Measurements from ENCODE around the gene MCRIP1.

Gene MCRIP1

GRCh38 chr17:81833160-81833920, at the start of gene MCRIP1:
TSS of gene MCRIP1 (minus strand) at chr17:81833291. CDS start at chr17:81824506, 8,785 bp downstream.
- DNase-seq, result peak; percentile 98

- no peak for DNase-seq
These were observed 46.0 kb upstream of the MCRIP1 start for GRCh38 chr17:81879121-81879520.

DNA sequence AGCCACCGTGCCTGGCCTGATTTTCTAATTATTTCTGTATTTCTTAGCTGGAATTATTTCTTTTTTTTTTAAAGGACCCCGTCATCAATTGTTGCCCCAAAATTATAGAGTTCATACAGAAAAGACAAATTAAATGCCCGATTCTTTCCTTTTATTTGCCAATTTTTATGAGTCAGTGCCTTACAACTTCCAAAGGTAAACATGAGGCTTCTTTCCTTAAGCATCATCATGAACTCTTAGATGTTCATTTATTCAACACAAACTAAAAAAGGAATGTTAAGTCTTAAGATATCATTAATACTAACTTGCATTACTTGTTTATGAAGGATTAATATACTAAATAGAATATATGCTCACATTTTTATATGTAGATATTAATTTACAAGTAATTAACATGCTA, 45.2 kb upstream of the MCRIP1 start:
- DNase-seq, result no peak

GRCh38 chr17:81877569-81877968, 44.5 kb upstream of the MCRIP1 start:
- no peak for DNase-seq

DNA sequence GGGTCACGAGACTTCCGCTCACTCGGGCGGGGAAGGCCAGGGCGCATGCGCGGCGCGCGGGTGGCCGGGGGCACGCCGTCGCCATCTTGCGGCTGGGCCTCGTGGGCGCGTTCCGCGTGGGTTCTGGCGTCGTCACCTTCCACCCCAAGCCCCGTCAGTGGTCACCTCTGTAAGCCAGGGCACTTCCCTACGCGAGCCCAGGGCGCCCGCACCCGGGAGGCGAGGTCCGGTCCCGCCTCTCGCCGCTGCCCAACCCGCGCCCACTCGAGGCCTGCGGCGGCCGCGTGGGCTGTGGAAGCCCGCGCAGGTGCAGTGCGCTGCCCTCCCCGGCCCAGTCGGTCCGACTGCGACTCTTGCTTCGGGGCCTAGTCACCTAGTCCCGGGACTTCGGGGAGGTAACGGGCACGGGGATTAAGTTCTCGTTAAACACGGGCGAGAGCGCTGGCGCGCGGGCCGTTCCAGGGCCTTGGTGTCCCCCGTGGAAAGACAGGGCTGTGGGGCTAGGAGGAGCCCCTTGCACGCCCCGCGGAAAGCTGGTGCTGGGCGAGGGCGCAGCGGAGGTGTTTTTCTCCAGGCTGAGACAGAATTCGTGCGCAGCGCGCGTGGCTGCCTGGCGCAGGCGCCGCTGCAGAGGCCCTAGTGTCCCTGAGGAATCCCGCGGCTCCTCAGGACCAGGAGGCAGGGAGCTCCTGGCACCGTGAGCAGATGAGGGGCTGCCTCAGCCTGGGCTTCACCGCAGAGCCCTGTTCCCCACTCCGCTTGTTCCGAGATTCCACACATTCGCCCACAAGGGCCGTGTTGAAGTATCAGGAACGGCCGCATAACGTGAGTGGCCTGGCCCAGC, 38.5 kb upstream of the MCRIP1 start:
- DNase-seq, result peak; percentile 97

DNA sequence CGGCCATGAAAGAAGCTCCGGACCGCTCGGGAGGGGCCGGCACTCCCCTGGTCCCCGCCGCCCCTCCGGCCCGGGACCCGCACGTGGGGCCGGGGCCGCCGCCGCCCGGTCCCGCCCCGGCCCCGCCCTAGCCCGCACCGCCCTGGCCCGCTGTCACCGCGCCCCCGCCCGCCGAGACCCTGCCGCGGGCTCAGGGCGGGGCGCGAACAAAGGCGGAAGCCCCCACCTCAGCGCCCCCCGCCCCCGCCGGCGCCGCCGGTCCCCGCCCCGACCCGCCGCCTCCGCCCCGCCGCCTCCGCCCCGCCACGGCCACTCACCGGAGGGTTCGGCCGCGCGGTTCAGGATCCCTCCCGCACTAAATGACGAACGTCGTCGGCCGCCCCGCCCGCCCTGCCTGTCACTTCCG, 37.9 kb upstream of the MCRIP1 start, which contains the start of gene ARHGDIA:
Gene ARHGDIA, minus strand, starts transcription at position 357 of the 406 bp plus-strand sequence. CDS start 1,407 bp downstream, outside the sequence.
- DNase-seq, result no peak

DNA sequence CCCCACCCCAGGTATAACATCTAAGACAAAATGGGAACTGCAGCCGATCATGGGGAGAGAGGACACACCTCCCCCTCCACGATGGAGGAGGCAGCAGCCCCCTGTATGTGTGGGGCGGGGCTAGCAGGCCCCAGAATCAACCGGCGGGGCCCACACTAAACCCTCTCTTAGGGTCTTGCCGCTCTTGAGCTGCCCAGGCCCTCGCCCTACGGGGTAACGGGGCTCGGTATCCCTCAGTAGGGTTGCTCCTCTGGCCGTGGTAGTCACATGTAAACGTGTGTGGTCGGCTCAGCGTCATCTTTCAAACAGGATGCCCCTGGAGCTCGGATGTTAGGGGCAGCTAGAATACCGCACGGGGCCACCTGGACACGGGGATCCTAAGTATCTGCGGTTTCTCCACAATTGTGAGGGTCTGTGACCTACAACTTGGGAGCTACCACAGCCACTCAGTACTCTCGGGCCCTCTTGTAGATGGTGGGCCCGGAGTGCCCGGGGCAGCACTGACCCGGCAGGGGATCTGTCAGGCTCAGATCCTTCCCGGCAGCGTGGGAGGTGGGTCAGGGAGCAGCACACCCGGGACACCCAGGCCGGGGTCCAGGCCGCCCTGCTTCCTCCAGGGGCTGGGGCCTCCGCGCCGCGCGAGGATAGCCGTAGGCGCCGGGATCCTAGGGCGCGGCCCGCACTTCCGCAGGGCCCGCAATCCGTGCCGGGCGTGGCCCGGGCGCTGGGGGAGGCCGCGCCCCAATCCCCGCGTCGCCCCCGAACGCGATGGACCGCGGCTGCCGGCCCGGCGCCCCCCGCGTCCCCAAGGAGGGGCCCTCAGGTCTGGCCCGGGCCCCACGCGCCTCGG, 37.3 kb upstream of the MCRIP1 start:
- peak; percentile 62 for DNase-seq

DNA sequence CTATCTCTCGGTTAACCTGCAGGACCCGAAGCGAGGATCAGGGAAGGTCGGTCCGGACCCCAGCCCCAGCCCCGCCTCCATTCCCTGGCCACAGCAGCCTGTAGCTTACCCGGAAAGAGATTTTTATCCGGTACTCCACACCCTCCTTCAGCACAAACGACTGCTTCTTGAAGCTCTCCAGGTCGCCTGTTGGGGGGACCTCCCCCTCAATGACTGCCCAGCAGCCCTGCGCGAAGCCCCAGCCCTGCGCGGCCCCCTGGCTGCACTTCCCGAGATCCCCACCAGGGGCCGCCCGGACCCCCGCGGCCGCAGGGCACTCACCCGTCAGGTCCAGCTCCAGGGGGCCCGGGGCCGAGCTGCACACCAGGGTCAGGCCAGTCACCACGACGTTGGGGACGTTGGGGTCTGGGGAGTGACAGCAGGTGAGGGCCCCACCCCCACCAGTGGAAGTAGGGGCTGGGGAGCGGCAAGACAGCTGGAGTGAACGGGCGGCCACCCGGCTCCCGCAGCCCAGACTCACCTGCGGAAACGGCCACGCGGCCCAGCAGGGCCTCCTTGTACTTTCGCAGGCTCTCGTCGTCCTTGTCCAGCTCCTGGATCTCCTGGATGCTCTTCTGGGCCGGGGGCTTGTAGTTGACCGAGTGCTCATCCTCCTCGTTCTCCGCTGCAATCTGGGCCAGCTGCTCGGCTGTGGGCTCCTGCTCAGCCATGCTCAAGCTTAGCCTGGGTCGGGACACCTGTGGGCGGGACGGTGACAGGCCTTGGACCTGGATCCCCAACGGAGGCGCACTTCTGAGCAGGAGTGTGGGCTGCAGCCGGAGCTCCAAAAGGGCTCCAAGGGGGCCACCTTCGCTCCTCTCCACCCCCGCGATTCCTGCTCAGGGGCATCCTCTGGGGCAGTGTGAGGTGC, 36.4 kb upstream of the MCRIP1 start:
- DNase-seq, result peak; percentile 64

DNA sequence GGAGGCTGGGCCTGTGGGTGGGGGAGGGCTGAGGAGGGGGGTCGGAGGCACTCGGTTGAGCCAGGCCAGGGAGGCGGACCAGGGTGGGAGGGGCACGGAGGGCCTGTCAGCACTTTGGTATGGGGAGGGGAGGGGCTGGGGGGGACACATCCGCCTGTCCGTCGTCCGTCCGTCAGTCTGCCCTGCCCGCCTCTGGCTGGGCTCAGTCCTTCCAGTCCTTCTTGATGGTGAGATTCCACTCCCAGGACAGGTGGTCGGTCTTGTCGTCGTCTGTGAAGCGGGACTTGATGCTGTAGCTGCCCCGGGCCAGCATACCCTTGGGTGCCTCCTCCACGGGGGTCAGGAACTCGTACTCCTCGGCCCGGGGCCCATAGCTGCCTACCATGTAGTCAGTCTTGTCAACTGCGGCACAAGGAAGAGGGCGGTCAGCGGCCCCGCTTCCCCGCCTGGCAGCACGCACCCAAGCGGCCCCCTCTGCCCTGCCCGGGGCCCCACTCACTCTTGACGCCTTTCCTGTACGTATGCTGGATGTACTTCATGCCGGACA, 35.7 kb upstream of the MCRIP1 start:
- peak; percentile 41 for DNase-seq

- DNase-seq, result peak; percentile 39
These were observed 35.0 kb upstream of the MCRIP1 start for GRCh38 chr17:81867991-81868673.

DNA sequence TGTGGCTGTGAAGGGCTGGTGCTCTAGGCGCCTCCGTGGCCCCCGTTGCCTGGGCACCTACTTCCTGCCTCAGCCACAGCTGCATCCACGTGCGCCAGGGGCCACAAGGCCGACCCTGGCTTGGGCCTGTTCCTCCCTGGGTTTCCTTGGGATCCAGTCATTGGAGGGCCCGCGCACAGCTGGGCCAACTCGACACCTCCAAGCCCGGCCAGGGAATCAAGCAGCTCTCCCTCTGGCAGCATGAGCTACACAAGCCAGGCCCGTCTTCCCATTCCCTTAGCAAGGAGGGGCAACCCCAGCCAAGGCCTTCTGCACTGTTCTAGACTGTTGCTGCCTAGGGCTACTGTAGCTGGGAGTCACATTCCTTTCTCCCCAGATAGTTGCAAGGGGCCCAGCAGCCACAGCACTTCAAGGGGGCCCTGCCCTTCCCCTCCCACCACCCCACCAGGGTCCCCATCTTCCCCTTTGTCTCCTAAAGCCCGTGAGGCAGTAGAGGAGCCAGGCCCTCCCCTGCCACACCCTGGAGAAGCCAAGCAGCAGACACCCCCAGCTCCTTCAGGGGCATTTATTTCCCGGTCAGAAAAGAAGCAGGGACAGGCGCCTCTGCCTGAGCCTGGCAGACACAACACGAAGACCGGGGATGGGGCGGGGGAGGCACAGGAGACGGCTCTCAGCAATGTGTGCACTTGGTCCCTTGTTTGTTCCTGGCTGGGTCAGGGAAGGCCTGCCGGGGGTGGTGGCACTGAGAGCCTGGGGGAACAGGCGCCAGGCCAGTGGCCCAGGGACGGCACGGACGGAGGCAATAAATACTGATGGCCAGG, 34.3 kb upstream of the MCRIP1 start:
- DNase-seq, result peak; percentile 52

DNA sequence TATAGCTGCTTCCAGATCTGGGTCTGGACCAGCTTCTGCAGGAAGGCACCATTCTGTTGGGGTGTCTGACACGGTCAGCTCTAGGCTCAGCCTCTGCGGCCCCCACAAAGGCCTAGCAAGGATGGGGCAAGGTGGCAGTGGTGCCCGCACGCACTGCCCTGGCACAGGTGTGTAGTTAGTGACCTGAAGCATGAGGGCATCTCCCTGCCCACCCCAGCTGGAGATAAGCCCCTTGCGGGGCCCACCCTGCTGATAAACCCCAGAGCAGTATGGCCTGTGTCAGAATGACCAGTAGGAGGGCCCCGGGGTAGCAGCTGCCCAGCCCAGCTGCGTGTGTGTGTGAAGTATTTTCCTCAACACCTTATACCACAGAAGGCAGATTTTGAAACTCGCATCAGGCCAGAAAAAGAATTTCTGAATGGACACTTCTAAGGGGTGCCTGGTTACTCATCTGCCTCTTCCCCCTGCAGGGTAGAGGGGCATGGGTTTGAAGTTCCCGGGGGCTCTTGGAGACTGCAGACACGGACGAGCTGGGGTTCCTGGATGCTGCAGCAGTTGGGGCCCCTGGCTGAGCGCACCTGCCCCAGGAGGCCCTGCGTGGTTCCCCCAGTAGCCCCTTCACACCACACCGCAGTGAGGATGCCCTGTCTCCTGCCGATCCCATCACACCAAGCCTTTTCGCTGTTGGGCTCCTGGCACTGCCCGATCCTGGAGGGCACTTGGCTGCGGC, 33.5 kb upstream of the MCRIP1 start:
- peak; percentile 39 for DNase-seq

DNA sequence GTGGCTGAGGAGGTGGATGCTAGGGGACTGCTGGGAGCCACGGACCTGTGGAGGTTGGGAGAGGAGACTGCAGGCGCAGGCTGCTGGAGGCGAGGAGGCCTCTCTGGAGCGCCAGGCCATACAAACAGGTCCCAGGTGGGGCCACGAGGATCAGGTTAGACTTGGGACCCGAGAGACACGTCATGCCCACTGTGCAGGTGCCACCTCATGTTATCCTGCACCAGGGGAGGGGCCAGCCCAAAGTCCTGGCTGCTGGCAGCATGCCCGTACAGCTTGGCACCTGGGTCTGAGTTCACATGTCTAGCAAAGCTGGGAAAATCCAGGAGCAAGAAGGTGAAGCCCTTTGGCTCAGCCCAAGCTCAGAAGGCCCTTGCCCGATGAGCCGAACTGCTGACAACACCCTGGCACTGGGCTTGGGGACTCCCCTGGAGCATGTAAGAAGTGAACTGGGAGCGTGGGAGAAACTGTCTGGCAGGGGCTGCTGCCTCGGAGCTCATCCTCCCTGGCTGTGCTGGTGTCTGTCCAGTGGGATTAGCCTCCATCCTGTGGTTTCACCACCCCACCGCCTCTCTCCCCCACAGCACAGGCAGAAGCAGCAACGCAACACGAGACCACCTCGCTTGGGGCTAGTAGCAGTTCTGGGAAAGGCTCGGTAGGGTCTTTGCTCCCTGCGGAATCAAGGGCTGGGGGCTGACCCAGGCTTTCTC, 32.8 kb upstream of the MCRIP1 start:
- peak; percentile 37 for DNase-seq

GRCh38 chr17:81865358-81865732, 32.3 kb upstream of the MCRIP1 start:
- DNase-seq, result no peak

- no peak for DNase-seq
These were observed 31.0 kb upstream of the MCRIP1 start for GRCh38 chr17:81863833-81864768.

- no peak for DNase-seq
These were observed 30.1 kb upstream of the MCRIP1 start for GRCh38 chr17:81863123-81863675.
